Pancreas (tissue), 10 donors: ENCODE results near the gene GMPPA. TPM values are rescaled to one million over a fixed set of nuclear protein-coding genes. Genes with fewer than 3 reads are reported as not detected.

Source experiments
- ATAC-seq, 4 donors: fragments of 200-7000 bp; cut with Tn5 transposase; one replicate each; pipeline versions ENCODE4 v1.8.0 to v1.9.1; 2020; ENCODE audit warnings: mild to moderate bottlenecking in 4 of 4, moderate library complexity in 4 of 4
- DNase-seq, 6 donors: peaks; one replicate each; pipeline ENCODE4 v3.0.0-alpha.2; 2020
- FAIRE-seq: peaks from 2 replicates; lab custom pipeline; 2012; peaks lifted over from hg19 to GRCh38; lab: Jason Lieb, UNC
- H3K27ac ChIP-seq, 4 donors: fragments of 200-600 bp; sonication (generic); 1 replicate in 3 of 4; 2 replicates in 1 of 4; pipeline versions ENCODE4 v1.5.0 to v1.8.0; 2020
- H3K27me3 ChIP-seq, 4 donors: fragments of 200-600 bp; one replicate each; pipeline ENCODE4 v1.8.0; 2021
- H3K36me3 ChIP-seq, 3 donors: fragments of 200-600 bp; sonication (generic) in 1 of 3; one replicate each; pipeline versions ENCODE4 v1.5.0 to v1.8.0; 2020 to 2021
- H3K4me1 ChIP-seq, 3 donors: fragments of 200-600 bp; one replicate each; pipeline ENCODE4 v1.8.0; 2021
- H3K4me3 ChIP-seq, 4 donors: fragments of 200-600 bp; sonication (generic) in 2 of 4; one replicate each; pipeline versions ENCODE4 v1.5.0 to v1.8.0; 2020 to 2021
- H3K9me3 ChIP-seq, 4 donors: fragments of 200-600 bp; one replicate each; pipeline ENCODE4 v1.8.0; 2021
- WGBS, 2 donors: extraction: QIAGEN DNeasy Blood & Tissue Kit; methylation state at CpG; one replicate each; pipeline ENCODE4 v1.1.7; 2013; 5-methylcytosine and 5-hydroxymethylcytosine counted together
- intact Hi-C, 3 donors: fragments of 100-400 bp; cut with DNase I; formaldehyde crosslinking; loops; one replicate each; pipeline versions ENCODE4 v1.11.1 to v1.14.2; 2022
- polyA plus RNA-seq, 2 donors: library from polyadenylated mRNA; stranded (reverse); fragments of 200-250 nt; gene quantifications; one replicate each; pipeline ENCODE4 v1.2.3, GENCODE V29; 2013
- total RNA-seq, 6 donors: library from RNA; stranded (reverse); fragmentation: NEBNext Ultra II Directional in 4 of 6; extraction: Animal tissue kit (Norgen Biotek cat#: 25700) in 4 of 6; gene quantifications; one replicate each; pipeline versions ENCODE4 v1.2.1 to v1.2.4, GENCODE V29; 2021 to 2023
- TF ChIP-seq, protein P1 (sequence below), 4 donors: fragments of 200-600 bp; sonication (generic) in 3 of 4; IDR thresholded peaks; one replicate each; pipeline versions ENCODE4 v1.5.0 to v1.8.0; 2021; ENCODE audit warnings: antibody characterized with exemption in 4 of 4
- donor health status: healthy with polysubstance abuse.
- donor health status: DM: no; HTN: no; CAD: no; lungs with moderate emphysema.
- donor health status: DM: no; HTN: no; CAD: no.
- donor health status: control.
- donor health status: control.
- donor health status: Bipolar disorder and iron deficiency.
- donor health status: DM: yes; HTN: yes; CAD: no.
- donor health status: DM: no; HTN: no; CAD: no.
- donor health status: DM: no; HTN: no; CAD: no.
- donor health status: DM: yes; HTN: yes; CAD: no.

Gene GMPPA
- total and polyA plus RNA-seq, 8 donors = 24.4 to 90.8 (median 35.6) TPM

DNA sequence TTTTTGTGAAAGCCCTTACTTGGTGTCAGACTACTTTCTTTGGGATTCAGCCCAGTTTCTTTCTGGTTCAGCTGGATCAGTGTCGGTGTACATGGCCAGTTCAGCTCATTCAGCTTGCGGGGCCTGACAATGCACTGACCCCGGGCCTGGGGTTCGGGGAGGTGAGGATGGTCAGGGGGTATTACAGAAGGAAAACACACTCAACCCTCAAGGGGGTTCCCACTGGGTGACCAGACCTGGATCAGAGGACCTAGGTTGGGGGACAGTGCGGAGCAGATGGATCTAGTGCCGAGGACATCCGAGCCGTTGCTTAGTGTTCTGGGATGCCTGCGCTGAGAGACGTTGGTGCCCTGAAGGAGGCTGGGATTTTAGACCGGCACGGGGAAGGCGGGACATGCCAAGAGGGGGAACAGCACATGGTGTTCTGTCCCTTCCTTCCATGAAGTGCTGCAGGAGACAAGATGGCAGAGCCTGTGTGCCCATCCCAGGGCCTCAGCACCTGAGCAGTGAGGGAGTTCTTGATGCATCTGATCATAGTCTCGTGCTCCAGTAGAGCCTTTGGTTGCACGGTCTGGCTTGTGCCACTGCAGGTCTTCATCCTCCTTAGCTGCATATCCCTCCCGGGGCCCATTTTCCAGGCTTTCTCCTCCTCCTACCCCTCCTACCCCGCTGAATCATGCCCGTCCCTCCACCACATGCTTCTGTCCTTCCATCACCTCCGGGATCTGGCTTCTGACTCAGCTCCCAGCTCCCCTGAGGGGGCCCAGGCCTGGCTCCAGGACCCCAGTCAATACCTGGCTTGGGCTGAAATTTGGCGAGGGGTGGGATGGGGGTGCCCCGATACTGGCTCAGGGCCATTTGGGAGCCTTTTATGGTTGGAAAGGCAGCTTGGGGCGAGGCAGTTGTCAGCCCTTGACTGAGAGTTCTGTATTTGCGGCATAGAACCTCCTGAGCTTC, 46.1 kb upstream of the GMPPA start:
- intact Hi-C loops = no loop called here
- no peak overlapping the region for H3K4me3 ChIP-seq
- TF ChIP-seq, protein P1, sequence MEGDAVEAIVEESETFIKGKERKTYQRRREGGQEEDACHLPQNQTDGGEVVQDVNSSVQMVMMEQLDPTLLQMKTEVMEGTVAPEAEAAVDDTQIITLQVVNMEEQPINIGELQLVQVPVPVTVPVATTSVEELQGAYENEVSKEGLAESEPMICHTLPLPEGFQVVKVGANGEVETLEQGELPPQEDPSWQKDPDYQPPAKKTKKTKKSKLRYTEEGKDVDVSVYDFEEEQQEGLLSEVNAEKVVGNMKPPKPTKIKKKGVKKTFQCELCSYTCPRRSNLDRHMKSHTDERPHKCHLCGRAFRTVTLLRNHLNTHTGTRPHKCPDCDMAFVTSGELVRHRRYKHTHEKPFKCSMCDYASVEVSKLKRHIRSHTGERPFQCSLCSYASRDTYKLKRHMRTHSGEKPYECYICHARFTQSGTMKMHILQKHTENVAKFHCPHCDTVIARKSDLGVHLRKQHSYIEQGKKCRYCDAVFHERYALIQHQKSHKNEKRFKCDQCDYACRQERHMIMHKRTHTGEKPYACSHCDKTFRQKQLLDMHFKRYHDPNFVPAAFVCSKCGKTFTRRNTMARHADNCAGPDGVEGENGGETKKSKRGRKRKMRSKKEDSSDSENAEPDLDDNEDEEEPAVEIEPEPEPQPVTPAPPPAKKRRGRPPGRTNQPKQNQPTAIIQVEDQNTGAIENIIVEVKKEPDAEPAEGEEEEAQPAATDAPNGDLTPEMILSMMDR (IDR thresholded peaks at IDR 0.05) = no peak
- no peak overlapping the region for H3K27ac ChIP-seq
- no peaks in the 10 kb centered on the region for H3K36me3 ChIP-seq
- no peaks in the 10 kb centered on the region for H3K9me3 ChIP-seq
- ATAC-seq (peak in 3 of 4 donors; percentile 48 to 74 (median 53)), FAIRE-seq (no peak), DNase-seq (peak in 3 of 6 donors; percentile 29 to 55 (median 42))
- no peaks in the 10 kb centered on the region for H3K4me1 ChIP-seq
- WGBS, 2 donors = 67 to 70% methylated on average over 23 of the region's 23 CpGs
- peaks cover 0 to 9% (median under 1%) of the 10 kb centered on the region in 4 donors for H3K27me3 ChIP-seq

DNA sequence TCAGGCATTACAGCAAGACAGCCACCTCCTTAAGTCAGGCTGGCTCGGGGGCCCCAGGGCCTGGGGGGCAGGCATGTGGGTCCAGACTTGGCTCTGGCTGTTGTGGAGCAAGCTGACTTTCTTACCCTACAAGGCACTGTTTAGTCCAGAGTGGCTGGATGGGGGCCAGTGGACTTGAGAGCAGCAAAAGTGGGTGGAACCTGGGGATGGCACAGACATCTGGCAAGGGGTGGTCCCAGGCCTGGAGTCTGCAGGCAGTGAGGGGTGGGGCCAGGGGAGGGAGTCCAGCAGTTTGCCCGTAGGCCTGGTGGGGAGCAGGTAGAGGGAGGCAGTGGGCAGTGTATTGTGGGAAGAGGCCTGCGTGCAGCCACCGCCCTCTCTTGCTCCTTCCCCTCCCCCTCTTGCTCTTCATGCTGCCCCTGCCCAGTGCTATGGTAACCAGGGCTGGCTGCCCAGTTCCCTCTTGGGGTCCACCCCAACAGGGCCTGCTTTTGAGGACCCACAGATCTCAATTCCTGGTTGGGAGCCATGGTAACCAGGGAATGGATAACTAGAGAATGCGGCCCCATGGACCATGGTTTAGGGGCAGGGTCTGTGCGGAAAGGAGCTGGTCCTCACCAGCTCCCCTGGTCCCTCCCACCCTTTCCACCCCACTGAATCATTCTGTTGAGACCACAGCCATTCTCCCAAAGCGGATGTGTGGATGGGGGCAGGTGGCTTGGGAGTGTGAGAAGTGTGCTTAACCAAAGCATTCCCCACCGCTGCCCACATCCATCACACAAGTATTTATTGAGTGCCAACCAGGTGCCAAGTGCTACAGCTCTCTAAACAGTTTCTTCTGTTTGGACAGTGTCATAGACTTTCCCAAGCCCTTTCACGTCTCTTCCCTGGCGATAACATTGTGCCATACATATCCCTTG, 44.8 kb upstream of the GMPPA start:
- intact Hi-C loops = no loop called here
- Histone ChIP-seq H3K4me1 (no peaks in the 10 kb centered on the region), H3K36me3 (no peaks in the 10 kb centered on the region), H3K9me3 (no peaks in the 10 kb centered on the region), H3K4me3 (no peak overlapping the region), H3K27me3 (no peaks in the 10 kb centered on the region), H3K27ac (no peak overlapping the region)
- peak in 1 of 6 donors; percentile 57 for DNase-seq
- 75 to 79% methylated on average over 8 to 10 of the region's 10 CpGs for WGBS, 2 donors
- TF ChIP-seq, protein P1 (IDR thresholded peaks at IDR 0.05) = no peak
- ATAC-seq = peak in 2 of 4 donors; percentile 14 to 17
- no peak for FAIRE-seq

DNA sequence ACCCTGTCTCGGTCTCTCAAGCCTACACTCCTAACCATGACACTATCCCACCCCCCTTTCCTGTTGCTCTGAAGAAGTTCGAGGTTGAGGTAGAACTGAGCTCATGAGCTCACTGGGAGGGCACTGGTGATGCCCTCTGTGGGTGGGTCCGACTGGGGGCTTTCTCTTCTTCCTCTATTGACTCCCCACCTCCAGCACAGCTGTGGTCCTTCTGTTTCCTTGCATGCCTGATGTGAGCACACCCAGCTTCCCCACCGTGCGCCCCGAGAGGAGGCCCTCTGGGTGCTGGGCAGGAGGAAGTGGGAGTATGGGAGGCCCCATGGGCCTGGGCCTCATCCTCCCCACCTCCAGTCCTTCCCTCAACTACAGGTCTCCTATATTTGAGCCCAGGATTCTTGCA, 43.1 kb upstream of the GMPPA start:
- intact Hi-C loops = no loop called here

DNA sequence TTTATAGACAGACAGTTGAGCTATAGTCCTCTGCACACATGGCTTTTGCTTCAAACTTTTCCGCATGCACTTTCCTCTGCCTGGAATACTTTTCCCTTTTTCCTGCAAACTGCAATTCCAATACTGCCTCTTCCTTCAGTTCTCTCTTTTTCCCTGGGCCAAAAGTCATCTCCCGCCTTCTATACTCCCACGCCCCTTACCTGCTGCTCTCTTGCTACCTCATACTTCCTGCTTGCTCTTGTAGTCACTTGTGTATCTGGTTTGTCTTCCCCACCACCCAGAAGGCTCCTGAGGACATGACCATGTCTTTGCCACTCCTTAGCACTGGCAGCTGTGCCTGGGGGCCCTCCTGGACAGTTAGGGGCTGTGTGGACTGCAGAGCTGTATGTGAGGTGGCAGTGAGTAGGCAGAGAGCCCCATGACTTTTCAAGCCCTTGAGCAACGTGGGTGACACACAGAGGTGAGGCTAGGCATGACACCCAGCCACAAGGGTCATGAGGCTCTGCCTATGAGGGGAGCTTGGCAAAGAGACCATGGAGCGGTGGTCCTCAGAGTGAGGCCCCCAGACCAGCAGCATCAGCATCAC, 40.8 kb upstream of the GMPPA start:
- WGBS, 2 donors = 76 to 78% methylated on average over 5 of the region's 5 CpGs
- DNase-seq (no peak), ATAC-seq (no peak), FAIRE-seq (no peak)
- Histone ChIP-seq H3K9me3 (no peaks in the 10 kb centered on the region), H3K36me3 (no peaks in the 10 kb centered on the region), H3K4me3 (no peak overlapping the region), H3K4me1 (no peaks in the 10 kb centered on the region), H3K27ac (no peak overlapping the region), H3K27me3 (no peaks in the 10 kb centered on the region)
- TF ChIP-seq, protein P1 (IDR thresholded peaks at IDR 0.05) = no peak
- intact Hi-C loops = no loop called here

More for the DNA sequence above, 43.1 kb upstream of the GMPPA start:
- no peak for DNase-seq
- no peak for FAIRE-seq
- no peak overlapping the region for H3K4me3 ChIP-seq
- no peaks in the 10 kb centered on the region for H3K27me3 ChIP-seq
- no peak for ATAC-seq
- WGBS, 2 donors = 71 to 86% methylated on average over 6 of the region's 6 CpGs
- H3K4me1 ChIP-seq = no peaks in the 10 kb centered on the region
- TF ChIP-seq, protein P1 (IDR thresholded peaks at IDR 0.05) = no peak
- H3K27ac ChIP-seq = no peak overlapping the region
- H3K9me3 ChIP-seq = no peaks in the 10 kb centered on the region
- H3K36me3 ChIP-seq = no peaks in the 10 kb centered on the region
